NCI-H2227 (cell line): ENCODE results near the gene RAB6A.
"Not testable (repeated sequence)": the region's sequence is repeated elsewhere in the genome, so short reads cannot be mapped to it uniquely, and the experiment has no call there.

Experiments
- DNase-seq: peaks from one replicate; lab custom pipeline; 2025; ENCODE audit not compliant: unreplicated experiment; lab: John Stamatoyannopoulos, UW

RAB6A gene

GRCh38 chr11:73766763-73767162 lies 5.9 kb upstream of the RAB6A start:
- no peak for DNase-seq

DNA sequence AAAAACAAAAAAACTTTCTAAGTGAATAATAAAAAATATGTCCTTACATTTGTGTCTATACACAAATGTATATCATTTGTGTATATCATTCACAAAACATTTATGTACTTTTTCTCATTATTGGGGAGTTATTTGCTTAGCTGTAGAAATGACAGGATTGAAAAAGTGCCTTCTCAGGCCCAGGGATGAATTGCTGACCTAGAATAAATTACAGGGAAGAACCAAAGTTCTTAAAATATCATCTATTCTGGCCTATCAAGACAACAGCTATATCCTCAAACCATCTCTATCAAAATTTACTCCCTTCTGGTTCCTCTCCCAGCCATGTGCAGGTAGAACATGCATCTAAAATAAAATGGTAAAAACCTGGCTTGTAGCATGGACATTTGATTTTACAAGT lies 1.9 kb upstream of the RAB6A start:
- DNase-seq: no peak

GRCh38 chr11:73761403-73761945 lies 600 bp upstream of the RAB6A start:
- DNase-seq: no peak

DNA sequence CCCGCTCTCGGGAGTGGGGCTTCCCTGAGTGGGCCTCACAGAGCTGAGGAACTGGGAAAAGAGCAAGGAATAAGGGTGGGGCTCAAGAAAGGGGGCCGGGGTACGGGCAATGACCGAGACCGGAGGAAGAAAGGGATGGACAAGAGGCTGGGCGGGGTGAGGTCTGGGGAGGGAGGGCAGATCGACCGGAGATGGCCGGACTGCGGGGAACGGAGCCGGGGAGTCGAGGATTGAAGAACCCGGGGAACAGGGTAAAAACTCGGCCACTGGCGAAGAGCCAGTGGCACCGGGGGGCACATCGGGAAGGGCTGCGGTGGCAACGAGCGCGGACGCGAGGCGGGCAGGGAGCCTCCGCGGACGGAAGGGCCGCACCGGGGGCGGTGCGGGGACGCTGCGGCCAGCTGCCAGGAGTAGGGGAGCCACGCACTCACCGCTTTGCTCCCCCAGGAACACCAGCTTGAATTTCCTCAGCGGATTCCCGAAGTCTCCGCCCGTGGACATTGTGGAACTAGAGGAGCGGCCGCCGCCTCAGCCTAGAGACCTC lies 667 bp downstream of the RAB6A start:
- DNase-seq: peak; percentile 54

GRCh38 chr11:73759610-73760134 lies 1.2 kb downstream of the RAB6A start:
- DNase-seq: peak; percentile 44

GRCh38 chr11:73758451-73758850 lies 2.4 kb downstream of the RAB6A start:
- DNase-seq: no peak

- DNase-seq: no peak
These were observed 3.3 kb downstream of the RAB6A start for GRCh38 chr11:73757598-73757997.

DNA sequence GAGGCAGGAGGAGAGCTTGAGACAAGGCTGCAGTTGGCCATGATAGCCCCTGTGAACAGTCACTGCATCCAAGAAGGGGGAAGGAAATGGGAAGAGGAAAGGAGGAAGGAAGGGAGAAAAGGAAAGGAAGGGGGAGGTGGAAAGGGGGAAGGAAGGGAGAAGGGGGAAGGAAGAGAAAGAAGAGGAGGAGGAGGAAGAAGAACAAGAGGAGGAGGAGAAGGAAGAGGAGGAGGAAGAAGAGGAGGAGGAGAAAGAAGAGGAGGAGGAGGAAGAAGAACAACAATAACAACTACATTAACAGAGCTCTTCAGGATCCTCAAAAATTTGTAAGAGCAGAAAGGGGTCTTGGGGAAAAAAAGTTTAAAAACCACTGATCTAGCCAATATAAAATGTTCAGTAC lies 5.2 kb downstream of the RAB6A start:
- DNase-seq: no peak

- no peak for DNase-seq
These were observed 6.9 kb downstream of the RAB6A start for GRCh38 chr11:73753938-73754337.

GRCh38 chr11:73752903-73753302 lies 8.0 kb downstream of the RAB6A start:
- DNase-seq: peak; percentile 15

- DNase-seq: no peak
These were observed 8.5 kb downstream of the RAB6A start for GRCh38 chr11:73752216-73752867.

GRCh38 chr11:73750862-73751261 lies 10.0 kb downstream of the RAB6A start:
- DNase-seq: not testable (repeated sequence)

GRCh38 chr11:73750228-73750627 lies 10.6 kb downstream of the RAB6A start:
- DNase-seq: no peak

DNA sequence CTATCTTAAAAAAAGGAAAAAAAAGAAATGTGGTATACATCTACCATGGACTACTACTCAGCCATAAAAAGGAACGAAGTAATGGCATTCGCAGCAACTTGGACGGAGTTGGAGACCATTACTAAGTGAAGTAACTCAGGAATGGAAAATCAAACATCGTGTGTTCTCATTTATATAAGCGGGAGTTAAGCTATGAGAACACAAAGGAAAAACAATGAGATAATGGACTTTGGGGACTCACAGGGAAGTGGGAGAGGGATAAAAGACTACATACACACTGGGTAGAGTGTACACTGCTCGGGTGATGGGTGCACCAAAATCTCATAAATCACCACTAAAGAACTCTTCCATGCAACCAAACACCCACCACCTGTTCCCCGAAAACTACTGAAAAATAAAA lies 11.8 kb downstream of the RAB6A start:
- no peak for DNase-seq

DNA sequence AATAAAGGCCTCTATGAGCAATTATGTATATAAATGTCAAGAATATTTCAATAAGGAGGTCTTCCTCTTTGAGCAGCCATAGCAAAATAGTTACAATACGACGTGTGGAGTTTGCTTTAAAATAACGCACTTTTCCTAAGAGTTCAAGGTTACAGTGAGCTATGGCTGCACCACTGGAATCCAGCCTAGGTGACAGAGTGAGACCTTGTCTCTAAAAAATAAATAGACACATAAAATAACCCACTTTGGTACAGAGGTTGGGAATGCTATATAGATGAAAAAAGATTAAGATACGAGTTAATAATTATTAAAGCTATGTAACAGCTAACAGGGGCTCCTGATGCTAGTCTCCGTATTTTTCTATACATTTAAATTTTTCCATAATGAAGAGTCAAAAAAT lies 12.6 kb downstream of the RAB6A start:
- no peak for DNase-seq

- no peak for DNase-seq
These were observed 13.1 kb downstream of the RAB6A start for GRCh38 chr11:73747762-73748161.

DNA sequence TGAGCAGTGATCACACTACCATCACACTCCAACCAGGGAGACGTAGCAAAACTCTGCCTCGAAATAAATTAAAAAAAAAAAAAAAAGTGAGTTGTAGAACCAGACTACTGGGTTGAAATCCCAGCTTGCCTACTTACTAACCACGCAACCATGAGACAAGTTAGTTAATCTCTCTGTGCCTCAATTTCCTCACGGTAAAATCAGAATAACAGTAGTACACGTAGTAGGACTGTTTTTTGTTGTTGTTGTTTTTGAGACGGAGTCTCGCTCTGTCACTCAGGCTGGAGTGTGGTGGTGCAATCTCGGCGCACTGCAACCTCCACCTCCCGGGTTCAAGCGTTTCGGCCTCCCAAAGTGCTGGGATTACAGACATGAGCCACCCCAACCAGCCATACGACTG lies 14.2 kb downstream of the RAB6A start:
- DNase-seq: no peak

GRCh38 chr11:73743045-73743444 lies 17.8 kb downstream of the RAB6A start:
- DNase-seq: no peak

GRCh38 chr11:73735959-73736358 lies 24.9 kb downstream of the RAB6A start:
- DNase-seq: not testable (repeated sequence)

- DNase-seq: no peak
These were observed 25.9 kb downstream of the RAB6A start for GRCh38 chr11:73734993-73735392.

- DNase-seq: not testable (repeated sequence)
These were observed 26.9 kb downstream of the RAB6A start for GRCh38 chr11:73734011-73734410.

GRCh38 chr11:73732936-73733335 lies 27.9 kb downstream of the RAB6A start:
- not testable (repeated sequence) for DNase-seq
